Karpas-422 (cell line): ENCODE measurements around the gene COA5. TPM values are rescaled to one million over a fixed set of nuclear protein-coding genes. Genes with fewer than 3 reads are reported as not detected.
"Not testable (repeated sequence)": the region's sequence is repeated elsewhere in the genome, so short reads cannot be mapped to it uniquely, and the experiment has no call there.

Experiments
- DNase-seq: peaks from one replicate; pipeline ENCODE4 v3.0.0-alpha.2; 2015
- H2AFZ ChIP-seq: fragments of 200-600 bp; sonication (generic); 2 replicates; pipeline ENCODE4 v1.6.1; 2014; ENCODE audit warnings: antibody characterized with exemption, low read length, mixed read lengths
- H3K27ac ChIP-seq: fragments of 200-600 bp; sonication (generic); 2 replicates; pipeline ENCODE4 v1.5.1; 2014; ENCODE audit warnings: mild to moderate bottlenecking, low read length, moderate library complexity
- H3K27me3 ChIP-seq: fragments of 200-600 bp; sonication (generic); 2 replicates; pipeline ENCODE4 v1.6.1; 2014; ENCODE audit warnings: low read length, mixed read lengths
- H3K36me3 ChIP-seq: fragments of 200-600 bp; sonication (generic); 2 replicates; pipeline ENCODE4 v1.6.1; 2014; ENCODE audit warnings: low read length, mixed read lengths; ENCODE audit not compliant: insufficient read depth
- H3K4me1 ChIP-seq: fragments of 200-600 bp; sonication (generic); 2 replicates; pipeline ENCODE4 v1.6.1; 2014; ENCODE audit warnings: mild to moderate bottlenecking, low read length, mixed read lengths
- H3K4me2 ChIP-seq: fragments of 200-600 bp; sonication (generic); 2 replicates; pipeline ENCODE4 v1.6.1; 2014; ENCODE audit warnings: low read length, low read depth, mild to moderate bottlenecking; ENCODE audit not compliant: poor library complexity, severe bottlenecking
- H3K4me3 ChIP-seq: fragments of 200-600 bp; sonication (generic); 2 replicates; pipeline ENCODE4 v1.5.1; 2014; ENCODE audit warnings: mild to moderate bottlenecking, antibody characterized with exemption, low read length, mixed read lengths
- H3K79me2 ChIP-seq: fragments of 200-600 bp; sonication (generic); 2 replicates; pipeline ENCODE4 v1.6.1; 2014; ENCODE audit warnings: mild to moderate bottlenecking, low read length, mixed read lengths
- H3K9ac ChIP-seq: fragments of 200-600 bp; sonication (generic); 2 replicates; pipeline ENCODE4 v1.6.0; 2014; ENCODE audit warnings: low read length
- H3K9me2 ChIP-seq: fragments of 200-600 bp; sonication (generic), shearing (Covaris generic); replicated peaks from 2 replicates; pipeline ENCODE4 v1.6.0; 2014; ENCODE audit warnings: mild to moderate bottlenecking, low read length, moderate library complexity; ENCODE audit not compliant: insufficient read depth
- H3K9me3 ChIP-seq: fragments of 300-700, 200-600 bp; sonication (generic); 2 replicates; pipeline ENCODE4 v1.6.1; 2014; ENCODE audit warnings: low read length, mixed read lengths
- H4K20me1 ChIP-seq: fragments of 200-600 bp; sonication (generic); 2 replicates; pipeline ENCODE4 v1.6.1; 2014; ENCODE audit warnings: mild to moderate bottlenecking, antibody characterized with exemption, low read length, low read depth; ENCODE audit not compliant: insufficient read depth
- total RNA-seq: library from RNA; depleted of rRNA; stranded (reverse); fragments of >200 nt; shearing (Covaris generic); gene quantifications from 2 replicates; pipeline ENCODE4 v1.2.3, GENCODE V29; 2014; ENCODE audit warnings: low replicate concordance

The COA5 gene
- total RNA-seq, 1 experiment from 2014 or later, result 39.1 TPM

DNA sequence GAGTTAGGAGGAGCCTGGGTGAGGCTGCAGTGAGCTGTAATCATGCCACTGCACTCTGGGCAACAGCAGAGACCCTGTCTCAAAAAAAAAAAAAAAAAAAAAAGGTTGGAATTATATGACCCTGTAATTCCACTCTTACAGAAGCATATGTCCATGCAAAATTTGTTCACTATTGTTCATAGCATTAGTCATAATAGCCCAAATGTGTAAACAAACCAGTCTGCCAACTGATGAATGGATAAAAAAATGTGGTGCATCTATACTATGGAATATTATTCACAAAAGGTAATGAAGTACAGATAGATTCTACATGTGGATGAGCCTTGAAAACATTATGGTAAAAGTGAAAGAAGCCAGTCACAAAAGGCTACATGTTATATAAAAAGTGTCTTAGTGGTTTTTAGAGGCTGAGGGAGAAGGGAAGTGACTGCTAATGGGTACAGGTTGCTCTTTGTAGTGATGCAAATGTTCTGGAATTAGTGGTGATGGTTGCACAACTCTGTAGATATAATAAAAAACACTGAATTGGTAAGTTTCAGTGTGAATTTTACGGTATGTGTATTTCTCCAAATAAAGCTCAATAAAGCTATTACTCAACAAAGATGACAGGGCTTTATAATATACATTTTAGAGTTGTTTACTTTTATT is 9.4 kb downstream of the COA5 start:
- H3K4me2 ChIP-seq, result no peak overlapping the region

GRCh38 chr2:98594665-98595064 is 13.6 kb downstream of the COA5 start:
- not testable (repeated sequence) for DNase-seq, H3K4me2 ChIP-seq, H3K4me1 ChIP-seq, H3K27me3 ChIP-seq, H3K9ac ChIP-seq, H3K9me3 ChIP-seq, H4K20me1 ChIP-seq, H3K4me3 ChIP-seq, H2AFZ ChIP-seq, H3K79me2 ChIP-seq, H3K27ac ChIP-seq, H3K9me2 ChIP-seq
- peaks cover 25% of the 10 kb centered on the region for H3K36me3 ChIP-seq

More for the DNA sequence above, 9.4 kb downstream of the COA5 start:
- H3K9ac ChIP-seq, result no peak overlapping the region
- H3K4me3 ChIP-seq, result no peak overlapping the region
- H3K79me2 ChIP-seq, result no peaks in the 10 kb centered on the region; the same call in 1 of the 2 replicates
- peaks cover 36% of the 10 kb centered on the region for H3K36me3 ChIP-seq
- no peak overlapping the region for H3K27ac ChIP-seq
- H2AFZ ChIP-seq, result no peak overlapping the region
- no peaks in the 10 kb centered on the region for H3K4me1 ChIP-seq
- H4K20me1 ChIP-seq, result no peaks in the 10 kb centered on the region
- H3K9me2 ChIP-seq, result no peaks in the 10 kb centered on the region
- H3K27me3 ChIP-seq, result no peaks in the 10 kb centered on the region
- no peak for DNase-seq
- no peaks in the 10 kb centered on the region for H3K9me3 ChIP-seq

GRCh38 chr2:98592565-98592964 is 15.7 kb downstream of the COA5 start:
- no peaks in the 10 kb centered on the region for H3K79me2 ChIP-seq
- peaks cover 13% of the 10 kb centered on the region; the same call in 1 of the 2 replicates for H3K36me3 ChIP-seq
- H3K9me2 ChIP-seq, result no peaks in the 10 kb centered on the region
- H3K27ac ChIP-seq, result no peak overlapping the region
- H3K4me2 ChIP-seq, result no peak overlapping the region
- no peaks in the 10 kb centered on the region for H4K20me1 ChIP-seq
- no peak for DNase-seq
- no peaks in the 10 kb centered on the region for H3K27me3 ChIP-seq
- no peak overlapping the region for H3K9ac ChIP-seq
- H3K4me3 ChIP-seq, result no peak overlapping the region
- no peak overlapping the region for H2AFZ ChIP-seq
- no peaks in the 10 kb centered on the region for H3K4me1 ChIP-seq
- no peaks in the 10 kb centered on the region for H3K9me3 ChIP-seq

DNA sequence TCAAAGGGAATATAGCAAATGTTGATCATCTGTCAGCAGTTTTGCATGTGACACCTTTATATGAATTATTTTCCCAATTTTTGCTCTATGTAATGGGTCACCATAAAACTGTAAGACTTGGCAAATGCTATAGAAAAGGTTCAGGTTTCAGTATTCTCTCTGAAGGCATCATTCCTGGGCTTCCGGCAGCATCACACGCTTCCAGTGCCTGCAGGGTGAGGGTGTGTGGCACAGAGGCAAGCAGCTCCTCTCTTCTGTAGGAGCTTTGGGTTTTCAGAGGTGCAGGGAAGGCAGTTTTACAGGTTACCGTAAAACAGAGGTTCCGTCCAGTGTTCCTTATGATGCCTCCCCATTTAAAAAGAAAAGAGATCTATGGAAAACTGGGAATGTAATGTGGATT is 18.8 kb downstream of the COA5 start:
- Histone ChIP-seq H3K4me3 (no peak overlapping the region), H3K4me2 (no peak overlapping the region), H3K79me2 (no peaks in the 10 kb centered on the region), H3K9me2 (no peaks in the 10 kb centered on the region), H3K4me1 (no peaks in the 10 kb centered on the region), H3K36me3 (no peaks in the 10 kb centered on the region), H3K27me3 (no peaks in the 10 kb centered on the region), H2AFZ (no peak overlapping the region), H4K20me1 (no peaks in the 10 kb centered on the region), H3K9me3 (no peaks in the 10 kb centered on the region), H3K9ac (no peak overlapping the region), H3K27ac (no peak overlapping the region)
- no peak for DNase-seq

DNA sequence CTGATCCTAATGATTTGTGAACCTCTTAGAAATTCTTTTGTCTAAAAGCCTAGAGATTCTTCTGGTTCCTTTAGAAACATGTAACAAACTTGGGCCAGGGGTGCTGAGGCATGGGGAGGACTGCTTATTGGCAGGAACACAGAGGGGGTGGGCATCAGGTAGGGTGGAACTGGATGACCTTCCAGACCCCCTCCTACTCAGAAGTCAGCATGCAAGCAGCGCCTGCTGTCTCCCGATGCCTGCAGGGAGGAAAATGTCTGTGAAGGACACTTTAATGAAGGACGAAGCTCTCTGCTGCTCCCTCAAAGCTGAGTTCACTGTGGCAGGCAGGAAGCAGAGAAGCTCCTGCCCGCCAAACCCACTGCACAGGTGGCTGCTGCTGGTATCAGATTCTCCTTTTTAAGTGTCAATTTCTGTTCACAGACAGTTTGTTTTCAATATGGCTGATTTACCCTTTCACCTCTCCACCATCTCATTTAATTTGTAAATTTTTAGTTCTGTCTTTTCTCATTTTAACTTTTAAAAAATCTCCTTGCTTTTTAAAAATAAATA is 19.4 kb downstream of the COA5 start:
- H4K20me1 ChIP-seq, result no peaks in the 10 kb centered on the region

GRCh38 chr2:98586551-98587140 is 21.7 kb downstream of the COA5 start:
- Histone ChIP-seq H2AFZ (no peak overlapping the region), H3K36me3 (no peaks in the 10 kb centered on the region), H3K9me2 (no peaks in the 10 kb centered on the region), H3K9me3 (no peaks in the 10 kb centered on the region), H3K27me3 (no peaks in the 10 kb centered on the region), H3K79me2 (no peaks in the 10 kb centered on the region), H3K27ac (no peak overlapping the region), H4K20me1 (no peaks in the 10 kb centered on the region), H3K4me3 (no peak overlapping the region), H3K4me1 (no peaks in the 10 kb centered on the region), H3K4me2 (no peak overlapping the region), H3K9ac (no peak overlapping the region)
- DNase-seq, result no peak

More for the DNA sequence above, 19.4 kb downstream of the COA5 start:
- Histone ChIP-seq H3K79me2 (no peaks in the 10 kb centered on the region), H3K9me3 (no peaks in the 10 kb centered on the region), H3K4me1 (no peaks in the 10 kb centered on the region), H3K27ac (no peak overlapping the region), H3K27me3 (no peaks in the 10 kb centered on the region), H3K4me2 (no peak overlapping the region), H3K9ac (no peak overlapping the region), H3K36me3 (no peaks in the 10 kb centered on the region), H3K9me2 (no peaks in the 10 kb centered on the region), H2AFZ (no peak overlapping the region), H3K4me3 (no peak overlapping the region)
- no peak for DNase-seq

- Histone ChIP-seq H3K79me2 (no peaks in the 10 kb centered on the region), H3K27ac (no peak overlapping the region), H2AFZ (no peak overlapping the region), H3K4me3 (no peak overlapping the region), H3K36me3 (no peaks in the 10 kb centered on the region), H3K4me2 (no peak overlapping the region), H3K4me1 (no peaks in the 10 kb centered on the region), H4K20me1 (no peaks in the 10 kb centered on the region), H3K9me3 (no peaks in the 10 kb centered on the region), H3K9ac (no peak overlapping the region), H3K27me3 (no peaks in the 10 kb centered on the region), H3K9me2 (no peaks in the 10 kb centered on the region)
- no peak for DNase-seq
Measured at GRCh38 chr2:98585386-98585785, 22.9 kb downstream of the COA5 start.

GRCh38 chr2:98583816-98584618 is 24.3 kb downstream of the COA5 start:
- Histone ChIP-seq H3K9me2 (no peaks in the 10 kb centered on the region), H4K20me1 (no peaks in the 10 kb centered on the region), H3K27me3 (no peaks in the 10 kb centered on the region), H3K4me1 (no peaks in the 10 kb centered on the region), H3K27ac (no peak overlapping the region), H3K9ac (no peak overlapping the region), H3K4me2 (no peak overlapping the region), H3K4me3 (no peak overlapping the region), H3K9me3 (no peaks in the 10 kb centered on the region), H3K36me3 (no peaks in the 10 kb centered on the region), H3K79me2 (no peaks in the 10 kb centered on the region), H2AFZ (no peak overlapping the region)
- no peak for DNase-seq
